Stimulated activated CD8-positive, alpha-beta memory T cell treated with anti-CD3 and anti-CD28 coated beads, Interleukin-2, amount 100 ng/mL, for 1 hour (primary cell): Measurements from ENCODE around the gene SMC4.
A peak's percentile ranks its signal among the peaks of the same experiment; 100 is the strongest.
"Not testable (repeated sequence)": the region's sequence is repeated elsewhere in the genome, so short reads cannot be mapped to it uniquely, and the experiment has no call there.

Experiments
- DNase-seq, 2 donors: peaks; one replicate each; pipeline ENCODE4 v3.0.0-alpha.2; 2020; ENCODE audit warnings: low read depth in 2 of 2

Gene SMC4

GRCh38 chr3:160446522-160447056 is 47.1 kb downstream of the SMC4 start:
- no peak for DNase-seq

DNA sequence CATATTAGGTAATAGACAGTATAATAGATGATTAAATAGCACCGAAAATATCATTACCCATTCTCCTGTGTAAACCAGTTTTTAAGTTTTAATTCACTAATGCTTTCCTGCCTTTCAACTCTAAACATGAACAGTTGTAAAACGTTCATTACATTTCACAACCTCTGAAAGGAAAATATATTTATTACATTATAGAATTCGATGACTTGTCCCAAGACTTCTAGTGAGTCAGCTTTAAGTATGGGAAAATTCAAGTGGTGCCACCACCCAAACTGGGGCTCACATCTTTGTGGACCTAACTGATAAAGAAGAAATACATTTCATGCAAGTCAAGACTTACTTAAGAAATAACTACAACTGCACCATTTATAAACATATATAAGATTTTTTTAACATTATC is 48.1 kb downstream of the SMC4 start:
- DNase-seq: no peak

GRCh38 chr3:160448845-160449635 is 49.6 kb downstream of the SMC4 start:
- peak; percentile 10 to 16 for DNase-seq

- peak; percentile 87 to 93 for DNase-seq
These were observed 50.5 kb downstream of the SMC4 start, which contains the start of gene TRIM59 for GRCh38 chr3:160449636-160450598. Gene TRIM59 (minus strand): TSS chr3:160449786. CDS start chr3:160439183, 10,603 bp downstream.

DNA sequence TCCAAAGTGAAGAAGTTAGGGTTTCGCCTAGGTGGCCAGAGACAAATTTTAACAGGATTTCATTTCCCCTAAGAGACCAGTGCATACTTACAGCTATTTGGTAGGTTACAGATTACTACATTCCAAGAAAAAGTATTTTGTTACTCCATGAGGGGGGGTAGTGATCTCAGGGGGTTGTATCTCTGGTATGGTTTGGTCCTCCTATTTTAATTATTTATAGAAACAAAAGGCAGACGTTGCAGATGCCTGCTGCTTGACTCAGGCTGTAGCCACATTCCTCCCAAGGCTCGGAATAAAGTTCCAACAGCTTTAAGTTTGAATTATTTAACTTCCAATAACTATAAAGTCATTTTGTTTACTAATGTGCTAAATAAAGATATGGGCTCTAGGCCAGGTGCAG is 51.4 kb downstream of the SMC4 start:
- no peak for DNase-seq

- no peak for DNase-seq
These were observed 52.2 kb downstream of the SMC4 start for GRCh38 chr3:160451602-160452001.

GRCh38 chr3:160452251-160452650 is 52.8 kb downstream of the SMC4 start:
- DNase-seq: not testable (repeated sequence)

DNA sequence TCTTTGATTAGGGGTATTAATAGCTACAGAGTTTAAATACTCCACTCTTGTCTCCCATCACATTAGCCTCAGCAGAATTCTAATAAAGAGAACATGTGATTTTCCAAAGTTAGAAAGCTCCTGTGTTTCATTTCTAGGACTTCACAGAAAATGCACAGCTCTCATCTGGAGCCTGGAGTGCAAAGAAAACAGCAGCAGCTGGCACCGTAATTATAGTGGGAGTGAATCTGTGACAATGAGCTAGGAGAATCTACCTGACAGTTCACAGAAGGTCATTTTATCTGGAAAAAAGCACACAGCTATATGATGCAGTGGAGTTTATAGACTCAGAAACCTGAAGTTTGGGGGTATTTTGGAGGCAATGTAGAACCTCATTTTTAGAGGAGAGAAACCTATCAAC is 55.5 kb downstream of the SMC4 start:
- no peak for DNase-seq

GRCh38 chr3:160455846-160456245 is 56.4 kb downstream of the SMC4 start:
- DNase-seq: no peak

DNA sequence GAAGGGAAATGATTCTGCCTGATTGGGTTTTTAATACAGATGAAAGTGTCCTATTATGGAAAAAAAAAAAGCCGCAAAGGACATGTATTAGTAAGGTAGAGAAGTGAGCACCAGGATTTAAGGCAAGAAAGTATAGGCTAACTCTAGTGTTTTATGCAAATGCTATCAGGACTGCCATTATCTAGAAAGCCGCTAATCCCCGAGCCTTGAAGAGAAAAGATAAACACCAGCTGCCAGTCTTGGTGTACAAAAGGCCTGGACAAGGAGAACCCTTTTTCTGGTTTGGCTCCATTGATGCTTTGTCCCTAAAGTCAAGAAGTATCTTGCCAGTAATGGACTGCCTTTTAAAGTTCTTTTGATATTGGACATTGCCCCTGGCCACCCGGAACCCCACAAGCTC is 58.7 kb downstream of the SMC4 start:
- no peak for DNase-seq

- no peak for DNase-seq
These were observed 60.1 kb downstream of the SMC4 start for GRCh38 chr3:160459450-160459970.

GRCh38 chr3:160460033-160460432 is 60.6 kb downstream of the SMC4 start:
- no peak for DNase-seq

DNA sequence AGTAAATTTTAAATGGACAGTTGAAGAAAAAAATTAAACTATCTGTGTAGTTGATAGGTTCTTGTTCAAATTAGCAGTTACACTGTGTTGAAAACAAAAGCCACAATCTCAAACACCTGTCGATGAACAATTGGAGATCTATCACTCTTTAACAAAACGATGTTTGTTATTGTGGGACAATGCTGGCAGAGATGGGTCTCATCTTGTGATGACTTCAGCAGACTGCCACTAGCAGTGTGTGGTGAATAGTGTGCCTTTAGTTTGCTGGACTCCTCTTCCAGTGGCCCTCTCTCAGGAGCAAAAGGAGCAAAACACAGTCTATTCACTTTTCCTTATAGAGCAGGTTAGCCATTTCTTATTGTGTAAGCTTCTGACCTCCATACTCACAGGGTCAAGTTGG is 64.9 kb downstream of the SMC4 start:
- DNase-seq: no peak

- no peak for DNase-seq
These were observed 65.5 kb downstream of the SMC4 start for GRCh38 chr3:160464971-160465370.

DNA sequence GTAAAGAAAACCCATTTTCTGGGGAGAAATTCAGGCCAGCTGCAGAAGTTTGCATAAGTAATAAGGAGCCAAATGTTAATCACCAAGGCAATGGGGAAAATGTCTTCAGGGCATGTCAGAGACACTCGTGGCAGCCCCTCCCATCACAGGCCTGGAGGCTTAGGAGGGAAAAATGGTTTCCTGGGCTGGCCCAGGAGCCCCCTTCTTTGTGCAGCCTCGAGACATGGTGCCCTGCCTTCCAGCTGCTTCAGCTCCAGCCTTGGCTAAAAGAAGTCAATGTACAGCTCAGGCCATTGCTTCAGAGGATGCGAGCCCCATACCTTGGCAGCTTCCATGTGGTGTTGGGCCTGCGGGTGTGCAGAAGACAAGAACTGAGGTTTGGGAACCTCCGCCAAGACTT is 70.7 kb downstream of the SMC4 start:
- no peak for DNase-seq

DNA sequence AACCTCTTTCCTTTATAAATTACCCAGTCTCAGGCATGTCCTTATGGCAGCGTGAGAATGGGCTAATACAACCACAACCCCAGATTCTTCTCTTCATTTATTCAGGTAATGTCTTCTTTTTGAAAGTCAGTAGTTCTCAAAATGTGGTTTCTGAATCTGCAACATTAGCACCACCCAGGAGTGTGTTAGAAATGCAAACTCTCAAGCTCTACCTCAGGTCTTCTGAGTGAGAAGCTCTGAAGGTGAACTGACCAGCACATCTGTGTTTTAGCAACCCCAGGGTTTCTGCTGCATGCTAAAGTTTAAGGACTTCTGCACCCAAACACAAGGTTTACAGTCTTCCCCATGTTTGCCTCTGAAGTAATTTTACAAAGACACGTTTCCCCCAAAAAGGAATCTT is 72.4 kb downstream of the SMC4 start:
- no peak for DNase-seq

GRCh38 chr3:160472344-160472743 is 72.9 kb downstream of the SMC4 start:
- DNase-seq: no peak

- no peak for DNase-seq
These were observed 73.8 kb downstream of the SMC4 start for GRCh38 chr3:160473221-160473620.

GRCh38 chr3:160473978-160474377 is 74.5 kb downstream of the SMC4 start:
- DNase-seq: no peak

DNA sequence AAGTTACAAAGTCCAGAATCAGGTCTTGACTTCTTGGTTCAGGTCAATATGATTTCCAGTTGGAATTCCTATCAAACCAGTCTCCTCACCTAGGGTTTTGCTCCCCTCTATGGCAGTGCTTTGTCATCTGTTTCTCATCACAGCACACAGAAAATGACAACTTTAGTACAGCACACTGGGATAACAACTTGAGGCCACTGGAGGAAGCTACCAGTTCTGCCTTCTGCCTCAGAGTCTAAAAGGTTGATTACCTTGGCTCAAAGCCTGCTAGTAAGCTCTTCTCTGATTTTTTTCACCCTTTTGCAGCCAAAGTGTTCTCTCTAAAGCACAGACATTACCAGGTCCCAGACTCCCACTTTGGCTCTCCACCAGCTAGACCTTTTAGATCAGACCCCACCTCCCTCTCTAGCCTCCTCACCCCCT is 75.0 kb downstream of the SMC4 start:
- no peak for DNase-seq

DNA sequence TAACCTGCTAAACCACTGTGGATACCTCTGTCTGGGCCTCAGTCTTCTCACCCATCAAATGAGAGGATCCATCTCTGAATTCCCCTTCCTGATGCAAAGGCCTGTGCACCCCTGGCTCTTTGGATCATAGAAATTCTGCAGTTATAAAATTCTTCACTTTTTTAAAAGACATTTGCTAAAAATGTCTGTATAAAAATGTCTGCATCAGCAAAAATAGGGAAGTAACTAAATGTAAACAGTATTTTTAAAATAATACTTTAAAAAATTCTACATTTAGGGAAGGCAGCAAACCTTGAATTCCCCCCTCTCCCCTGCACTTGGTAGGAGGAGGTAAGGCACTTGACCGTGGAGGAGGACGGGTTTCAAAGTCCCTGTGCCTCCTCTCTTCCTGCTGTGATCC is 75.7 kb downstream of the SMC4 start:
- DNase-seq: no peak

DNA sequence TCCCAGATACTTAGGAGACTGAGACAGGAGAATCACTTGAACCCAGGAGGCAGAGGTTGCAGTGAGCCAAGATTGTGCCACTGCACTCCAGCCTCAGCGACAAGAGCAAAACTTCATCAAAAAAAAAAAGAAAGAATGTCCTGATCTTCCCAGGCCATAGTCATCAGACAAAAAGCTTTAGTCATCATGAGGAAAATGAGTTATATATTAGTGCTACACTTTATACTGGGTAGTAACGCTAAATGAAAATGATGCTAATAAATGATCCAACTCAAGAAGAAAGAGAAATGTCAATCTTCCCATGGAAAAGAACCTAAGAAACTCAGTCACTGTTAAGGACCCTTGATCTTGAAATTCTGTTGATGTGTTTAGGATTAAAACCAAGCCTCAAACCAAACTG is 76.4 kb downstream of the SMC4 start:
- DNase-seq: no peak
